ENCODE measurements around the gene SSC5D. TPM values are rescaled to one million over a fixed set of nuclear protein-coding genes. Genes with fewer than 3 reads are reported as not detected.

The SSC5D gene
- total RNA-seq, 1 experiment from 2014 or later: 0.14 TPM

- in situ Hi-C loops (cut with HindIII; ENCODE audit: low pct_unique_long_range_greater_than_20kb, low sequenced_read_pairs): no loop called here
- DNase-seq (ENCODE audit: low read depth): no peak
Measured at GRCh38 chr19:55539090-55539984, 51.1 kb downstream of the SSC5D start.

- in situ Hi-C loops (cut with HindIII; ENCODE audit: low pct_unique_long_range_greater_than_20kb, low sequenced_read_pairs): no loop called here
- no peak for DNase-seq (ENCODE audit: low read depth)
Measured at GRCh38 chr19:55540619-55541018, 52.4 kb downstream of the SSC5D start.

GRCh38 chr19:55541091-55541490 lies 52.9 kb downstream of the SSC5D start:
- DNase-seq (ENCODE audit: low read depth): no peak
- in situ Hi-C loops (cut with HindIII; ENCODE audit: low pct_unique_long_range_greater_than_20kb, low sequenced_read_pairs): no loop called here

GRCh38 chr19:55542292-55542855 lies 54.1 kb downstream of the SSC5D start:
- in situ Hi-C loops (cut with HindIII; ENCODE audit: low pct_unique_long_range_greater_than_20kb, low sequenced_read_pairs): no loop called here
- no peak for DNase-seq (ENCODE audit: low read depth)

- in situ Hi-C loops (cut with HindIII; ENCODE audit: low pct_unique_long_range_greater_than_20kb, low sequenced_read_pairs): no loop called here
- no peak for DNase-seq (ENCODE audit: low read depth)
Measured at GRCh38 chr19:55543567-55543966, 55.3 kb downstream of the SSC5D start.

- DNase-seq (ENCODE audit: low read depth): no peak
- in situ Hi-C loops (cut with HindIII; ENCODE audit: low pct_unique_long_range_greater_than_20kb, low sequenced_read_pairs): no loop called here
Measured at GRCh38 chr19:55544014-55544413, 55.8 kb downstream of the SSC5D start.

GRCh38 chr19:55544776-55545439 lies 56.7 kb downstream of the SSC5D start:
- peak; percentile 41 for DNase-seq (ENCODE audit: low read depth)

GRCh38 chr19:55545443-55545842 lies 57.2 kb downstream of the SSC5D start, which contains the start of gene SBK3:
TSS of gene SBK3 (minus strand) at chr19:55545543. CDS start at chr19:55545543, 0 bp downstream.
- no peak for DNase-seq (ENCODE audit: low read depth)
- in situ Hi-C loops (cut with HindIII; ENCODE audit: low pct_unique_long_range_greater_than_20kb, low sequenced_read_pairs): no loop called here

More at GRCh38 chr19:55544776-55545439, 56.7 kb downstream of the SSC5D start:
- in situ Hi-C loops (cut with HindIII; ENCODE audit: low pct_unique_long_range_greater_than_20kb, low sequenced_read_pairs): no loop called here

GRCh38 chr19:55546011-55546410 lies 57.8 kb downstream of the SSC5D start:
- in situ Hi-C loops (cut with HindIII; ENCODE audit: low pct_unique_long_range_greater_than_20kb, low sequenced_read_pairs): no loop called here
- no peak for DNase-seq (ENCODE audit: low read depth)

- in situ Hi-C loops (cut with HindIII; ENCODE audit: low pct_unique_long_range_greater_than_20kb, low sequenced_read_pairs): no loop called here
- DNase-seq (ENCODE audit: low read depth): peak; percentile 65
Measured at GRCh38 chr19:55546822-55547614, 58.8 kb downstream of the SSC5D start.

GRCh38 chr19:55549500-55550320 lies 61.5 kb downstream of the SSC5D start:
- in situ Hi-C loops (cut with HindIII; ENCODE audit: low pct_unique_long_range_greater_than_20kb, low sequenced_read_pairs): no loop called here
- peak; percentile 96 for DNase-seq (ENCODE audit: low read depth)

GRCh38 chr19:55550321-55550650 lies 62.0 kb downstream of the SSC5D start:
- no peak for DNase-seq (ENCODE audit: low read depth)
- in situ Hi-C loops (cut with HindIII; ENCODE audit: low pct_unique_long_range_greater_than_20kb, low sequenced_read_pairs): no loop called here

GRCh38 chr19:55552206-55552605 lies 64.0 kb downstream of the SSC5D start:
- DNase-seq (ENCODE audit: low read depth): no peak

GRCh38 chr19:55552620-55553019 lies 64.4 kb downstream of the SSC5D start:
- DNase-seq (ENCODE audit: low read depth): peak; percentile 60
- in situ Hi-C loops (cut with HindIII; ENCODE audit: low pct_unique_long_range_greater_than_20kb, low sequenced_read_pairs): no loop called here

More at GRCh38 chr19:55552206-55552605, 64.0 kb downstream of the SSC5D start:
- in situ Hi-C loops (cut with HindIII; ENCODE audit: low pct_unique_long_range_greater_than_20kb, low sequenced_read_pairs): no loop called here

GRCh38 chr19:55553217-55554182 lies 65.3 kb downstream of the SSC5D start:
- no peak for DNase-seq (ENCODE audit: low read depth)
- in situ Hi-C loops (cut with HindIII; ENCODE audit: low pct_unique_long_range_greater_than_20kb, low sequenced_read_pairs): no loop called here

- in situ Hi-C loops (cut with HindIII; ENCODE audit: low pct_unique_long_range_greater_than_20kb, low sequenced_read_pairs): no loop called here
- no peak for DNase-seq (ENCODE audit: low read depth)
Measured at GRCh38 chr19:55554302-55554701, 66.1 kb downstream of the SSC5D start.

- no peak for DNase-seq (ENCODE audit: low read depth)
- in situ Hi-C loops (cut with HindIII; ENCODE audit: low pct_unique_long_range_greater_than_20kb, low sequenced_read_pairs): no loop called here
Measured at GRCh38 chr19:55554741-55555152, 66.5 kb downstream of the SSC5D start.
